Measurements from ENCODE around the gene LY6G6F.
A peak's percentile ranks its signal among the peaks of the same experiment; 100 is the strongest.

The LY6G6F gene

DNA sequence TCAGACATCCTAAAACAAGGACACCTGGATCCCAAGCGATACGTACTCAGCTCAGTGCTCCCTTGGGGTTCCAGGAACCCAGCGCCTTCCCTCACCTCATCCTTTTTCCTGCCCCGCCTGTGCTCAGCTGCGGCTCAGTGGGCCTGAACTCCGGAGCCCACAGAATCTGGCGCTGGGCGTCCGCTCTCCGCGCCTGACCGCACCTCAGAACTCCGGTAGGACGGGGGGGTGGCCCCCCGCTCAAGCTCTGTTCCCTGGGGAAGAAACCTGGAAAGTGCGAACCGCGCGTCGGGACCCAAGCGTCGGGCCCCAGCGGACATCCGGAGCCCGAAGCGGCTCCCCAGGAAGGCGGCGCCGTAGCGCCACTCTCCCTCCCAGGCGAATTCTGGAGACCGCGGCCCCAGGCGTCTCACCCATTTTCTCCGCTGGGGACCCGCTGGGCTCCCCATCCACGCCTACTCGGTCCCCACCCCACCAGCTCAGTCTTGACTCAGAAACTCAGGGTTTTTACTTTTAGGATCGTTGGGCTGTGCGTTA is 25.5 kb upstream of the LY6G6F start:
- Histone ChIP-seq H3K23ac (ENCODE audit: low read length) (no peak overlapping the region), H3K4me2 (ENCODE audit: low read length) (peak overlapping the region; percentile 92), H3K27me3 (ENCODE audit: insufficient read depth, low read length) (no peaks in the 10 kb centered on the region), H3K9me3 (ENCODE audit: insufficient read depth, low read depth, low read length) (no peaks in the 10 kb centered on the region), H2AK5ac (ENCODE audit: low read length) (no peak overlapping the region), H3K18ac (ENCODE audit: low read length) (peak overlapping the region; percentile 8), H2BK12ac (ENCODE audit: low read length) (peak overlapping the region; percentile 3), H4K12ac (ENCODE audit: low read depth, low read length) (peak overlapping the region; percentile 76), H3K9ac (ENCODE audit: low read length) (no peak overlapping the region), H2BK120ac (ENCODE audit: insufficient read depth, low read length, poor library complexity) (peak overlapping the region; percentile 77), H3K79me2 (ENCODE audit: control insufficient read depth, insufficient read depth, low read length, poor library complexity) (peaks cover 2% of the 10 kb centered on the region), H3K36me3 (ENCODE audit: control insufficient read depth in 1 of 2, insufficient read depth in 2 of 2, low read length in 2 of 2) (peaks cover 5 to 7% of the 10 kb centered on the region in 2 experiments), H4K8ac (ENCODE audit: low read depth, low read length) (peak overlapping the region; percentile 90), H3K79me1 (ENCODE audit: low read length) (peaks cover 3% of the 10 kb centered on the region), H3K4ac (ENCODE audit: low read depth, low read length) (peak overlapping the region; percentile 9), H2BK5ac (ENCODE audit: low read depth, low read length, poor library complexity) (peak overlapping the region; percentile 11), H3K14ac (ENCODE audit: low read length) (peak overlapping the region; percentile 81), H4K91ac (ENCODE audit: low read depth, low read length) (peak overlapping the region; percentile 70), H3K27ac (ENCODE audit: low read depth, low read length) (no peak overlapping the region), H3K4me1 (ENCODE audit: control insufficient read depth in 1 of 2, insufficient read depth in 2 of 2, low read length in 2 of 2) (peaks cover 3 to 10% of the 10 kb centered on the region in 2 experiments), H3K4me3 (ENCODE audit: low read depth, low read length) (peak overlapping the region; percentile 45), H2AFZ (ENCODE audit: insufficient read depth, low read length, poor library complexity) (peak overlapping the region; percentile 86)
- peak in 1 of 2 donors; percentile 30 for DNase-seq
- WGBS (ENCODE audit: extremely low coverage, insufficient coverage, insufficient read length) = no CpG with 5 or more reads among the region's 40 CpGs

DNA sequence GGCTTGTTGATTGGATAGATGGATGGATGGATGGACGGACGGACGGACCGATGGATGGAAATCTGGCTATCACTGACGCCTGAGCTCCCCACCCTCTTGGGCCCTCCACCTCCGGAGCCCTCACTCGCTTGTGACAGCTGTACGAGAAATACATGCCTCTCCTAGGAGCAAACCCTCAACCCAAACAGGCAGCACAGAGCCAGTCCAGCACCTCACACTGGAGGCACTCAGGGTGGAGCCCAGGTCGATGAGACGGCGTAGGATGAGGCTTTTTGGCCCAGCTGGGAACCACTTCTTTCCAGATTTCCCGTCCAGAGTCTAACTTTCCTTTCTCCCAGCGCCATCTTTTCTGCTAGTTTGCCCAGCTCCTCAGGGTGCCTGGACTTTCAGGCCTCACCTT is 23.1 kb upstream of the LY6G6F start:
- H3K23ac ChIP-seq (ENCODE audit: low read length) = no peak overlapping the region
- H3K18ac ChIP-seq (ENCODE audit: low read length) = no peak overlapping the region
- peak overlapping the region; percentile 28 for H2BK12ac ChIP-seq (ENCODE audit: low read length)
- peaks cover 3 to 10% of the 10 kb centered on the region in 2 experiments for H3K4me1 ChIP-seq (ENCODE audit: control insufficient read depth in 1 of 2, insufficient read depth in 2 of 2, low read length in 2 of 2)
- H3K4me2 ChIP-seq (ENCODE audit: low read length) = peak overlapping the region; percentile 74
- no peak overlapping the region for H3K27ac ChIP-seq (ENCODE audit: low read depth, low read length)
- H3K79me1 ChIP-seq (ENCODE audit: low read length) = peaks cover 3% of the 10 kb centered on the region
- no peak overlapping the region for H2AFZ ChIP-seq (ENCODE audit: insufficient read depth, low read length, poor library complexity)
- H3K27me3 ChIP-seq (ENCODE audit: insufficient read depth, low read length) = no peaks in the 10 kb centered on the region
- no peak overlapping the region for H3K4me3 ChIP-seq (ENCODE audit: low read depth, low read length)
- H2BK5ac ChIP-seq (ENCODE audit: low read depth, low read length, poor library complexity) = no peak overlapping the region
- no peak overlapping the region for H3K9ac ChIP-seq (ENCODE audit: low read length)
- peaks cover 26 to 30% of the 10 kb centered on the region in 2 experiments for H3K36me3 ChIP-seq (ENCODE audit: control insufficient read depth in 1 of 2, insufficient read depth in 2 of 2, low read length in 2 of 2)
- no peak overlapping the region for H3K4ac ChIP-seq (ENCODE audit: low read depth, low read length)
- DNase-seq = no peak
- no peak overlapping the region for H3K14ac ChIP-seq (ENCODE audit: low read length)
- no peaks in the 10 kb centered on the region for H3K9me3 ChIP-seq (ENCODE audit: insufficient read depth, low read depth, low read length)
- peak overlapping the region; percentile 15 for H4K12ac ChIP-seq (ENCODE audit: low read depth, low read length)
- peaks cover 2% of the 10 kb centered on the region for H3K79me2 ChIP-seq (ENCODE audit: control insufficient read depth, insufficient read depth, low read length, poor library complexity)
- H2AK5ac ChIP-seq (ENCODE audit: low read length) = peak overlapping the region; percentile 71
- no peak overlapping the region for H4K8ac ChIP-seq (ENCODE audit: low read depth, low read length)
- no CpG with 5 or more reads among the region's 13 CpGs for WGBS (ENCODE audit: extremely low coverage, insufficient coverage, insufficient read length)
- H4K91ac ChIP-seq (ENCODE audit: low read depth, low read length) = no peak overlapping the region
- no peak overlapping the region for H2BK120ac ChIP-seq (ENCODE audit: insufficient read depth, low read length, poor library complexity)

DNA sequence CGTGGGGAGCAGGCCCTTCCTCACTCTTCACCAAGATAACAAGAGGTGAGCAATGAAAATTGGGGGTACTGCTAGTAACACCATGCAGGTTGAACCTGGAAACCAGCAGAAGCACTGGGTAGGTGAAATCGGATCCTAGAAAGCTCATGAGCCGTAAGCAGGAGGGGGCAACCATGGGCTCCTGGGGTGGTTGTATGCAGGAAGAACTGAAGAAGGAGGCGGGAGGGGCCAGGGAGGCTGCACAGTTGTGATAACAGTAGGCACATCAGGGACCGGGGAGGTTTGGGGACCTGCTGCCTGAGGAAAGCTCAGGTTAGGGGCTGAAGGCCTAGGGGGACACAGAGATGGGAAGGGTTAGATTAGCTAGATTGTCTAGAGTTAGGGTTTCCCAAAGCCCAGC is 20.2 kb upstream of the LY6G6F start:
- no peak overlapping the region for H3K14ac ChIP-seq (ENCODE audit: low read length)
- no peak overlapping the region for H3K4ac ChIP-seq (ENCODE audit: low read depth, low read length)
- H2BK5ac ChIP-seq (ENCODE audit: low read depth, low read length, poor library complexity) = no peak overlapping the region
- H3K79me2 ChIP-seq (ENCODE audit: control insufficient read depth, insufficient read depth, low read length, poor library complexity) = no peaks in the 10 kb centered on the region
- whole genome bisulfite sequencing (ENCODE audit: extremely low coverage, insufficient coverage, insufficient read length) = no CpG with 5 or more reads among the region's 5 CpGs
- H2BK120ac ChIP-seq (ENCODE audit: insufficient read depth, low read length, poor library complexity) = no peak overlapping the region
- no peaks in the 10 kb centered on the region for H3K9me3 ChIP-seq (ENCODE audit: insufficient read depth, low read depth, low read length)
- H3K9ac ChIP-seq (ENCODE audit: low read length) = no peak overlapping the region
- peaks cover 11 to 19% of the 10 kb centered on the region in 2 experiments for H3K4me1 ChIP-seq (ENCODE audit: control insufficient read depth in 1 of 2, insufficient read depth in 2 of 2, low read length in 2 of 2)
- no peak overlapping the region for H3K4me3 ChIP-seq (ENCODE audit: low read depth, low read length)
- H3K18ac ChIP-seq (ENCODE audit: low read length) = no peak overlapping the region
- no peak overlapping the region for H3K27ac ChIP-seq (ENCODE audit: low read depth, low read length)
- no peak overlapping the region for H4K91ac ChIP-seq (ENCODE audit: low read depth, low read length)
- no peak overlapping the region for H3K4me2 ChIP-seq (ENCODE audit: low read length)
- no peak overlapping the region for H2BK12ac ChIP-seq (ENCODE audit: low read length)
- H3K79me1 ChIP-seq (ENCODE audit: low read length) = peaks cover 13% of the 10 kb centered on the region
- H3K27me3 ChIP-seq (ENCODE audit: insufficient read depth, low read length) = no peaks in the 10 kb centered on the region
- no peak overlapping the region for H2AFZ ChIP-seq (ENCODE audit: insufficient read depth, low read length, poor library complexity)
- peaks cover 46% of the 10 kb centered on the region in 2 experiments for H3K36me3 ChIP-seq (ENCODE audit: control insufficient read depth in 1 of 2, insufficient read depth in 2 of 2, low read length in 2 of 2)
- H4K8ac ChIP-seq (ENCODE audit: low read depth, low read length) = no peak overlapping the region
- no peak overlapping the region for H4K12ac ChIP-seq (ENCODE audit: low read depth, low read length)
- H3K23ac ChIP-seq (ENCODE audit: low read length) = no peak overlapping the region
- H2AK5ac ChIP-seq (ENCODE audit: low read length) = no peak overlapping the region
- no peak for DNase-seq

DNA sequence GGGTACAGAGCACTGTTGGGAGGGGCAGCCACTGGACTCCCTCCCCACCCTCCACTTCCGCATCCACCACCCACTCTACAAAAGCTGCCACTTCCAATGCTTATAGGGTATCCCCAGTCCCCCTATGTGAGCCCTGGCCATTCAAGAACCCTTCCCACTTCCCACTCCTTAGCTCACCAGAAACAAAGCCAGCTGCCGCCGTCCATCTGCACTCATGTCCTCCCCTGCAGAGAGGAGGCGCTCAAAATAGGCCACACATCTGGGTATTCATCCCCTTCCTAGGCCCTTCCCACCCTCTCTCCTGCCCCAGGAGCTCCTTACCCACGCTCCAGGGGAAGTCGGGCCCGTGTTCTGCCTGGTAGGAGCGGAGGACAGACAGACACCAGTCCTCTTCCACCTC is 19.3 kb upstream of the LY6G6F start:
- Histone ChIP-seq H3K4ac (ENCODE audit: low read depth, low read length) (no peak overlapping the region), H3K79me1 (ENCODE audit: low read length) (peaks cover 13% of the 10 kb centered on the region), H3K23ac (ENCODE audit: low read length) (no peak overlapping the region), H3K14ac (ENCODE audit: low read length) (no peak overlapping the region), H3K9ac (ENCODE audit: low read length) (no peak overlapping the region), H3K27me3 (ENCODE audit: insufficient read depth, low read length) (no peaks in the 10 kb centered on the region), H2AFZ (ENCODE audit: insufficient read depth, low read length, poor library complexity) (no peak overlapping the region), H3K79me2 (ENCODE audit: control insufficient read depth, insufficient read depth, low read length, poor library complexity) (no peaks in the 10 kb centered on the region), H4K8ac (ENCODE audit: low read depth, low read length) (no peak overlapping the region), H3K4me1 (ENCODE audit: control insufficient read depth in 1 of 2, insufficient read depth in 2 of 2, low read length in 2 of 2) (peaks cover 11 to 17% of the 10 kb centered on the region in 2 experiments), H2BK12ac (ENCODE audit: low read length) (no peak overlapping the region), H3K9me3 (ENCODE audit: insufficient read depth, low read depth, low read length) (no peaks in the 10 kb centered on the region), H3K36me3 (ENCODE audit: control insufficient read depth in 1 of 2, insufficient read depth in 2 of 2, low read length in 2 of 2) (peaks cover 49 to 51% of the 10 kb centered on the region in 2 experiments), H4K12ac (ENCODE audit: low read depth, low read length) (no peak overlapping the region), H4K91ac (ENCODE audit: low read depth, low read length) (no peak overlapping the region), H3K27ac (ENCODE audit: low read depth, low read length) (no peak overlapping the region), H2BK5ac (ENCODE audit: low read depth, low read length, poor library complexity) (no peak overlapping the region), H3K4me3 (ENCODE audit: low read depth, low read length) (no peak overlapping the region), H3K4me2 (ENCODE audit: low read length) (no peak overlapping the region), H2BK120ac (ENCODE audit: insufficient read depth, low read length, poor library complexity) (no peak overlapping the region), H2AK5ac (ENCODE audit: low read length) (no peak overlapping the region), H3K18ac (ENCODE audit: low read length) (no peak overlapping the region)
- no peak for DNase-seq
- WGBS (ENCODE audit: extremely low coverage, insufficient coverage, insufficient read length) = no CpG with 5 or more reads among the region's 8 CpGs

Measured in trophoblast cell (in vitro differentiated cells and primary cell).